Peyer's patch (tissue), 4 donors: Measurements from ENCODE around the gene NNMT. TPM values are rescaled to one million over a fixed set of nuclear protein-coding genes. Genes with fewer than 3 reads are reported as not detected.

Source experiments
- DNase-seq, 3 donors: peaks; one replicate each; pipeline ENCODE4 v3.0.0-alpha.2; 2017 to 2019
- H3K27ac ChIP-seq, 4 donors: fragments of 200-600 bp; sonication (generic); one replicate each; pipeline ENCODE4 v1.5.1; 2016 to 2019
- H3K27me3 ChIP-seq, 2 donors: fragments of 200-600 bp; sonication (generic); one replicate each; pipeline ENCODE4 v1.5.1; 2019
- H3K36me3 ChIP-seq, 3 donors: fragments of 200-600 bp; sonication (generic); one replicate each; pipeline ENCODE4 v1.5.1; 2016 to 2019
- H3K4me1 ChIP-seq, 4 donors: fragments of 200-600 bp; sonication (generic); one replicate each; pipeline ENCODE4 v1.5.1; 2016 to 2019
- H3K4me3 ChIP-seq, 4 donors: fragments of 200-600 bp; sonication (generic); 1 replicate in 3 of 4; 2 replicates in 1 of 4; pipeline ENCODE4 v1.5.1; 2016 to 2019; ENCODE audit warnings: mild to moderate bottlenecking in 1 of 4
- H3K9me3 ChIP-seq, 4 donors: fragments of 200-600 bp; sonication (generic); one replicate each; pipeline ENCODE4 v1.5.1; 2016 to 2019; ENCODE audit warnings: mild to moderate bottlenecking in 1 of 4
- POLR2A ChIP-seq, 2 donors: fragments of 450-650 bp; IDR thresholded peaks; one replicate each; pipeline ENCODE4 v1.5.1; 2017; ENCODE audit warnings: antibody characterized with exemption in 2 of 2, mild to moderate bottlenecking in 2 of 2, moderate library complexity in 2 of 2
- total RNA-seq, 4 donors: library from RNA; depleted of rRNA; stranded (reverse); fragments of >200 nt; gene quantifications; one replicate each; pipeline ENCODE4 v1.1.0, GENCODE V29; 2016
- TF ChIP-seq, protein P1 (sequence below), 6 experiments: fragments of 450-650 bp in 4 of 6; fragments of 200-600 bp in 2 of 6; sonication (generic) in 1 of 6; IDR thresholded peaks; one replicate each; pipeline ENCODE4 v1.5.1; 2017 to 2019; ENCODE audit warnings: antibody characterized with exemption in 6 of 6, mild to moderate bottlenecking in 3 of 6, moderate library complexity in 1 of 6

The NNMT gene
- total RNA-seq, 4 donors from 2014 or later = 43.6 to 413 (median 187) TPM

DNA sequence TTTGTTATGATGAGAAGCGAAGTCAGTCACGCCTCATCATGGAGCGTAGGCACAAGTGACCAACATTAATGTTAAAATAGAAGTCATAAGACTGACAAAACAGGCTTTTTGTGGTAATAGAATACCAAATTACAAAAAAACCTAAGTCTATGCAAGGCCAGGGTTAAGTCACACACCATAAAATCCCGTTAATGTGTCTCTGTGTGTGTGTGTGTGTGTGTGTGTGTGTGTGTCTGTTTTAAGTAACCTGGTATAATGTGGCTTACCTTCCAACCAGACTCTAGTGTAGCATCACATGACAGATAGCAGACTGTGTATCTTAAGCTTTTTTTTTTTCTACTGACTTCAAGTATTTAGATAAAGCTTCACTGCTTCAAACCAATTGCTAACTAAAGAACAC is 66.1 kb downstream of the NNMT start:
- no peaks in the 10 kb centered on the region for H3K36me3 ChIP-seq
- H3K4me3 ChIP-seq = no peak overlapping the region
- no peaks in the 10 kb centered on the region for H3K4me1 ChIP-seq
- no peak for TF ChIP-seq POLR2A (IDR thresholded peaks at IDR 0.05)
- TF ChIP-seq, protein P1, sequence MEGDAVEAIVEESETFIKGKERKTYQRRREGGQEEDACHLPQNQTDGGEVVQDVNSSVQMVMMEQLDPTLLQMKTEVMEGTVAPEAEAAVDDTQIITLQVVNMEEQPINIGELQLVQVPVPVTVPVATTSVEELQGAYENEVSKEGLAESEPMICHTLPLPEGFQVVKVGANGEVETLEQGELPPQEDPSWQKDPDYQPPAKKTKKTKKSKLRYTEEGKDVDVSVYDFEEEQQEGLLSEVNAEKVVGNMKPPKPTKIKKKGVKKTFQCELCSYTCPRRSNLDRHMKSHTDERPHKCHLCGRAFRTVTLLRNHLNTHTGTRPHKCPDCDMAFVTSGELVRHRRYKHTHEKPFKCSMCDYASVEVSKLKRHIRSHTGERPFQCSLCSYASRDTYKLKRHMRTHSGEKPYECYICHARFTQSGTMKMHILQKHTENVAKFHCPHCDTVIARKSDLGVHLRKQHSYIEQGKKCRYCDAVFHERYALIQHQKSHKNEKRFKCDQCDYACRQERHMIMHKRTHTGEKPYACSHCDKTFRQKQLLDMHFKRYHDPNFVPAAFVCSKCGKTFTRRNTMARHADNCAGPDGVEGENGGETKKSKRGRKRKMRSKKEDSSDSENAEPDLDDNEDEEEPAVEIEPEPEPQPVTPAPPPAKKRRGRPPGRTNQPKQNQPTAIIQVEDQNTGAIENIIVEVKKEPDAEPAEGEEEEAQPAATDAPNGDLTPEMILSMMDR (IDR thresholded peaks at IDR 0.05) = no peak
- no peak overlapping the region for H3K27ac ChIP-seq
- no peaks in the 10 kb centered on the region for H3K27me3 ChIP-seq
- DNase-seq = no peak
- H3K9me3 ChIP-seq = no peaks in the 10 kb centered on the region

DNA sequence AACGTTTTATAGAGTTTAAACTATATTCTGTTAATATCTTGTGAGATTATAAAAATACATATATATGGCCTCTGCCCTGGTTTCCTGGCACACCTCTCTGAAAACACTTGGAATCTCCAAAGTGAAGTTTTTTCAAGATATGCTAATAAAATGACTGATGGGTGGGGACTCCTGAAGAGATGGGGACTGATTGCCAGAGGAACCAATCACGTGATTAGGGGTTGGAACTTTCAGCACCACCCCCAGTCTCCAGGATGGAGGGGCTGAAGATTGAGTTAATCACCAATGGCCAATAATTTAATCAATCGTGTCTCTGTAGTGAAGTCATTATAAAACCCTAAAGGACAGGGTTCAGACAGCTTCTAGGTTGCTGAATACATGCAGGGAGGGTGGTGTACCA is 66.8 kb downstream of the NNMT start:
- H3K4me3 ChIP-seq = no peak overlapping the region
- H3K4me1 ChIP-seq = no peaks in the 10 kb centered on the region
- no peak for DNase-seq
- H3K36me3 ChIP-seq = no peaks in the 10 kb centered on the region
- no peak overlapping the region for H3K27ac ChIP-seq
- no peaks in the 10 kb centered on the region for H3K9me3 ChIP-seq
- TF ChIP-seq, protein P1 (IDR thresholded peaks at IDR 0.05) = no peak
- TF ChIP-seq POLR2A (IDR thresholded peaks at IDR 0.05) = no peak
- H3K27me3 ChIP-seq = no peaks in the 10 kb centered on the region

Other genes starting within 250 kb of the NNMT start
- gene ZBTB16, start 236.7 kb upstream of the NNMT start, total RNA-seq = 100 to 1,000 TPM in 3 of 4 donors, 10 to 100 TPM in 1; 84.8 to 257 (median 155) TPM
- 10 to 100 TPM in 3 of 4 donors, 1 to 10 TPM in 1; 5.9 to 15.4 (median 12.1) TPM for gene C11orf71, start 104.1 kb downstream of the NNMT start, total RNA-seq
- gene RBM7, start 104.3 kb downstream of the NNMT start, total RNA-seq = 10 to 100 TPM; 12.4 to 25.6 (median 19.3) TPM
- gene REXO2, start 143.1 kb downstream of the NNMT start, total RNA-seq = 100 to 1,000 TPM in 1 of 4 donors, 10 to 100 TPM in 3; 24.5 to 150 (median 50.8) TPM